SK-N-SH (cell line): ENCODE results near the gene SOX18.

ENCODE experiments used
- FOSL2 ChIP-seq: IDR thresholded peaks from 2 replicates; pipeline ENCODE4 v1.4.0; 2012; ENCODE audit warnings: low read depth, mild to moderate bottlenecking, moderate library complexity, borderline replicate concordance
- FOXM1 ChIP-seq: IDR thresholded peaks from 2 replicates; pipeline ENCODE4 v1.4.0; 2012; ENCODE audit warnings: low read depth, mild to moderate bottlenecking
- TF ChIP-seq, protein P1 (sequence below): fragments of 200-600 bp; sonication (generic); IDR thresholded peaks from 2 replicates; pipeline ENCODE4 v1.6.1; 2017; ENCODE audit warnings: antibody characterized with exemption, mild to moderate bottlenecking, moderate library complexity

DNA sequence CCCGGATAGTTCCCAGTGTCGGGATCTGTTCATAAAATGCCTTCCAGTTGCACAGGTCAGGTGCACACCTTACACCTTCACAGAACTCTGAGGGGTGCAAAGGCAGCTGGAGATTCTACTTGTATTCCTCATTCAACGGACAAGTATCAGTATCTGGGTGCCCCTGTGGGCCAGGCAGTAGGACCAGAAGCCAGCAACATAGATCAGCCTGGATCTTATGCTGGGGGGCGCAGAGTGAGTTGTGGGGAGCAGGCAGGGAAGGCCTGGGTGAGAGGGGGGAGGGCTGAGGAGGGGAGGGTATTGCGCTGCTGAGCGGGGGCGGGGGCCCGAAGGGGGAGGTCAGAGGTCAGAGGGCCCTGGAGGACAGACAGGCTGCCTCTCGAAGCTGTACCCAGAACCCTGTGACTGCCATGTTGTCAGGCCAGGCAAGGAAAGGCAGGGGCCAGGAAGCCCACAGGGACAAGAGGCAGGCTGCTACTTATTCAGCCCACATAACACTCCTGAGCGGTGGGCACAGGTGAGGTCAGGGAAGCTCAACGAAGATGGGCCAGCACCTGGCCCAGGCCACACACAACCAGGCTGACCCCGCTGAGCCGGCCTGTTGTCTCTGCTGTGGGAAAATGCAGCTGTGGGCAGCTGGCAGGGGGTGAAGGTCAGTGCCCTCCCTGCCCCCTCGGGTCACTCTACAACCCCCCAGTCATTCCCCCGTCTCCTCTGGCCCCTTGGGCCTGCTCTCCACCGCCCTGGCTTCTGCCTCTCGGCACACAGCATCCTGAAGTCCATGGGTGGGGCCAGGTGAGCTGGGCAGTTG is 31.6 kb upstream of the SOX18 start:
- TF ChIP-seq FOXM1 (no peak), FOSL2 (no peak)
- TF ChIP-seq, protein P1, sequence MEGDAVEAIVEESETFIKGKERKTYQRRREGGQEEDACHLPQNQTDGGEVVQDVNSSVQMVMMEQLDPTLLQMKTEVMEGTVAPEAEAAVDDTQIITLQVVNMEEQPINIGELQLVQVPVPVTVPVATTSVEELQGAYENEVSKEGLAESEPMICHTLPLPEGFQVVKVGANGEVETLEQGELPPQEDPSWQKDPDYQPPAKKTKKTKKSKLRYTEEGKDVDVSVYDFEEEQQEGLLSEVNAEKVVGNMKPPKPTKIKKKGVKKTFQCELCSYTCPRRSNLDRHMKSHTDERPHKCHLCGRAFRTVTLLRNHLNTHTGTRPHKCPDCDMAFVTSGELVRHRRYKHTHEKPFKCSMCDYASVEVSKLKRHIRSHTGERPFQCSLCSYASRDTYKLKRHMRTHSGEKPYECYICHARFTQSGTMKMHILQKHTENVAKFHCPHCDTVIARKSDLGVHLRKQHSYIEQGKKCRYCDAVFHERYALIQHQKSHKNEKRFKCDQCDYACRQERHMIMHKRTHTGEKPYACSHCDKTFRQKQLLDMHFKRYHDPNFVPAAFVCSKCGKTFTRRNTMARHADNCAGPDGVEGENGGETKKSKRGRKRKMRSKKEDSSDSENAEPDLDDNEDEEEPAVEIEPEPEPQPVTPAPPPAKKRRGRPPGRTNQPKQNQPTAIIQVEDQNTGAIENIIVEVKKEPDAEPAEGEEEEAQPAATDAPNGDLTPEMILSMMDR: no peak
